Activated T-helper 17 cell treated with anti-CD3 and anti-CD28 coated beads, Interleukin-2, amount 50 U/mL, for 72 hours (primary cell): Measurements from ENCODE around the gene PIEZO2. TPM values are rescaled to one million over a fixed set of nuclear protein-coding genes. Genes with fewer than 3 reads are reported as not detected.

Experiments used
- ATAC-seq: fragments of 150-1000 bp; cut with Tn5 transposase; replicated peaks from 2 replicates; pipeline ENCODE4 v1.10.0; 2021; ENCODE audit warnings: mild to moderate bottlenecking, moderate library complexity
- H3K27ac Mint-ChIP-seq: one replicate; pipeline ENCODE4 v1.8.0; 2022; ENCODE audit warnings: mixed read lengths
- H3K27me3 Mint-ChIP-seq: one replicate; pipeline ENCODE4 v1.8.0; 2022; ENCODE audit warnings: mixed read lengths
- H3K36me3 Mint-ChIP-seq: one replicate; pipeline ENCODE4 v1.8.0; 2022; ENCODE audit warnings: low read depth, mild to moderate bottlenecking, mixed read lengths
- H3K4me1 Mint-ChIP-seq: one replicate; pipeline ENCODE4 v1.8.0; 2022; ENCODE audit warnings: mixed read lengths
- H3K4me3 Mint-ChIP-seq: one replicate; pipeline ENCODE4 v1.8.0; 2022; ENCODE audit warnings: mild to moderate bottlenecking, mixed read lengths
- H3K9me3 Mint-ChIP-seq: one replicate; pipeline ENCODE4 v1.8.0; 2022; ENCODE audit warnings: mixed read lengths
- total RNA-seq, 2 donors: library from RNA; stranded (reverse); gene quantifications; one replicate each; pipeline ENCODE4 v1.2.3, GENCODE V29; 2022

The PIEZO2 gene
- total RNA-seq, 2 donors from 2014 or later = not detected

DNA sequence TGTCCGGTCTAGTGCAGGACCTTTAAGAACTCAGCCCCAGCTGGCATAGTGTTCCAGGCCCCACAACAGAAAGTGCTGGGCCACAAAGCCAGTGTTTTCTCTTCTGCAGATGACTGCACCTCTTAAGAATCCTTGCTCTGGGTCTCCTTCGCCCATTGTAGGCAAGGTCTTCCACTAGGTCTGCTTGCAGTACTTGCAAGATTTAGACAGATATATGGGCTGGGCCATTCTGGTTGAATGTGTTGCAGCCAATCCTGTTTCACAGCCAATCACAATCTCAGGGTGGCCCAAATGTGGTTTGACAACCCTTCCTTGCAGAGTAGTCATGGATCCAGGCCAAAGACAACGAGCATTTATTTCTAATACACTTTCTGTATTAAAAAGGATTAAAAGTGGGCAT, 13.1 kb upstream of the PIEZO2 start:
- Mint-ChIP-seq H3K9me3 (no peaks in the 10 kb centered on the region), H3K4me3 (no peak overlapping the region), H3K4me1 (peaks cover 4% of the 10 kb centered on the region), H3K27ac (no peak overlapping the region), H3K36me3 (no peaks in the 10 kb centered on the region), H3K27me3 (peaks cover 12% of the 10 kb centered on the region)
- no peak for ATAC-seq

DNA sequence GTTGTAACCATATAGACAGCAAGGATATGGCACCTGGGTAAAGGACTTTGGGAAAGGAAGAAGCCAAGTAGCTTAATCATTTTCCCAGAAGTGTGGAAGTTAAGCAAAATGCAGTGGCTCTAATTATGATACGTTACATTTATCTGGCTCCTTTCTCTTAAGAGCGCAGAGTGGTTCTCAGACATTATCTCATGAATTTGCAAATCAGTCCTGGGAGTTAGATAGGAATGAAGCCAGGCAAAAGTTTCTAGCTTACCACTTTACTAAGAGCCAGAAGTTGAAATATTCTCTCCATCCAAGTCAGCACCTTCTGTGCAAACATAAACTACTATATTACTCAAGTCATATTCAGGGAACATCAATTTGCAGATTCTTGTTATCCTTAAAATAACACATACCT, 10.9 kb upstream of the PIEZO2 start:
- Mint-ChIP-seq H3K4me3 (no peak overlapping the region), H3K9me3 (no peaks in the 10 kb centered on the region), H3K36me3 (no peaks in the 10 kb centered on the region), H3K27me3 (peaks cover 12% of the 10 kb centered on the region), H3K4me1 (peaks cover 4% of the 10 kb centered on the region), H3K27ac (no peak overlapping the region)
- ATAC-seq = no peak

DNA sequence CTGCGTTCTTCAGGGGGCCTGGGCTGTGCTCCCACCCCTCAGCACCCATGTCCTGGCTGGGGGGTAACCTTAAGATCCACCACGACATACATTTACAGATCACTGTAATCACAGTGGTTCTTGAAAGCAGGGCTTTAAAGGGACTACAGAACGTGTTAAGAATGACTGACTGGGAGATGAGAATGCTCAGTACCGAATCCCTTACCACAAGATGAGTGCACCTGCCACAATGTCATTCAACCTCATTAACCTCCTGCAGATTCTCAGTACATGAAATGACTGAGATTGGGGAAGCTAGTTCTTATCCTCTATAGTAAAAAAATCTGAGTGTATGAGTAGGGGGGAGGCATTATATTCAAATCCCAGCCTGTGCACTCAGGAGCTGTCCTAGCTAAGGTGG, 10.5 kb upstream of the PIEZO2 start:
- peaks cover 11% of the 10 kb centered on the region for H3K27me3 Mint-ChIP-seq
- ATAC-seq = no peak
- no peaks in the 10 kb centered on the region for H3K9me3 Mint-ChIP-seq
- H3K36me3 Mint-ChIP-seq = no peaks in the 10 kb centered on the region
- no peak overlapping the region for H3K4me3 Mint-ChIP-seq
- H3K27ac Mint-ChIP-seq = no peak overlapping the region
- H3K4me1 Mint-ChIP-seq = peaks cover 4% of the 10 kb centered on the region

DNA sequence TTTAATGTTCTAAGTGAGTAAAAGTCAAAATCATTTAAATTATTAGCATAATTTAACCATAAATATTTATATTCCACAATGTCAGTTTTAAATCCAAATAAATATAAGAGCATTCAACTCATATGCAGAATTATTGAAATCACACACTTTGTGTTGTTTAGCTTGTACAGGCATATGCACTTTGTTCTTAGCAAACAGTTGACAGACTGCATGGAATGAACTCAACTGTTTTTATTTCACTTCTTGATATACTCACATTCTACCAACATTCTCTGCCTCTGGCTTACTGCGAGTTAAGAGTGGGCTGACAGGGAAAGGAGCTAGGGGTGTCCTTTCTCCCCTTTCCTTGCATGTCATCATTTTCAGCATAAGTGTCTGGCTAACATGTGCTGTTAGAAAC, 7.6 kb upstream of the PIEZO2 start:
- Mint-ChIP-seq H3K36me3 (no peaks in the 10 kb centered on the region), H3K9me3 (no peaks in the 10 kb centered on the region), H3K27ac (no peak overlapping the region), H3K4me3 (no peak overlapping the region), H3K27me3 (peaks cover 11% of the 10 kb centered on the region), H3K4me1 (no peaks in the 10 kb centered on the region)
- no peak for ATAC-seq

DNA sequence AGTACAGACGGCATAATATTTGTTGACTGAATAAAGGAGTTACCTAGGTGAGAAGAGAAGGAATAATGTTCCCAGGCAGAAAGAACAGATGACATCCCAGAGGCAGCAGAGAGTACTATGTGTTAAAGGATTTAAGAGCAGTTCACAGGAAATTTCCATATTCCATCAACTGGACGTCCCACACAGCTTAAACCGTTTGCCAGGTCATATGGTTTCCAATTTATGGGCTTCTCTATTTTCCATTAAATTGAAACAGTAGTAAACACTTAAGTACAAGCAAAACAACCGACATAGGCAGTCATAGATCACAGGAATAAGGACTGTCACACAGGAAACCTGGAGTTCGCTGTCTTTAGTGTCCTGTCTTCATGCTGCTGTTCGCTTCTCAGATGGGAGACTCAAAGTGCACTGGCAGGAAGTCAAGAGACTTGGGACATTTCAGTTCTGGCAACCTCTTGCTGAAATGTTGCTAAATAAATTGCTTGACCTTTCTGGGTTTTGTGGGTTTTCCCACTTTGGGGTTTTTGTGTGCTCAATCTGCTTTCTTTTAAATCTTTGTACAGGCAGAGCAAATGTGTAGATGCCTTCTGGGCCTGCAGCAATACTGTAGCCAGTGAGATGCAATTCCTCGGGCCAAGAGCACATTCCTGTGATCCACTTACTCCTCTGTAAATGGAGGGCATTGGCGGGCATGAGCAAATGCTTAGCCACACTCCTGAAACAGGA, 5.8 kb upstream of the PIEZO2 start:
- Mint-ChIP-seq H3K4me3 (no peak overlapping the region), H3K9me3 (no peaks in the 10 kb centered on the region), H3K27ac (no peak overlapping the region), H3K36me3 (no peaks in the 10 kb centered on the region), H3K4me1 (no peaks in the 10 kb centered on the region), H3K27me3 (peaks cover 19% of the 10 kb centered on the region)
- ATAC-seq = no peak

DNA sequence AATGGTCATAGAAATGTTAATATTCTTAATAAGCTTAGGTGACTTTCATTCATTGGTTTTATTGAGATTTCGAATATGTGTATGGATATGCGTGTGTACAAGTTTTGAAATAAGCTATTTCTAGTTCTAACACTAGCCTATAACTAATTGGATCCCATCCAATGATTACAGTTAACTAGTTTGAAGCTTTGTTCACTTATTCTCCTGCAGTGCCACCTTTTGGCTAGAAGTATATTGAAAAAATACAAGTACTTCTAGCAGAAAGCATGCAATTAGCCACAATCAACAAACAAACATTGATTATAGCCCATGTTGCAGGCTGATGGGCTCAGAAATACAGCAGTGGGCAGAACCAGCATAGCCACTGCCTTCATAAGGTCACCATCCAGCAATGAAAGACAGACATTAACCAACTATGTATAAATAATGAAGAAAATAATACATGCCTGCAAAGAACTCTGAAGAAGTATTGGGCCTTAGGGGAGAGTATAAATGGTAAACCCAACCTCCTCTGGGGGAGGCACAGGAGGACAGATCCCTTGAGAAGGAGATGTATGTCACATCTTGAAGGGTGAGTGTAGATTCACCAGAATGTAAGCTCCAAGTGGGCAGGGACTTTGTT, 5.1 kb upstream of the PIEZO2 start:
- Mint-ChIP-seq H3K9me3 (no peaks in the 10 kb centered on the region), H3K4me3 (no peak overlapping the region), H3K4me1 (no peaks in the 10 kb centered on the region), H3K36me3 (no peaks in the 10 kb centered on the region), H3K27me3 (peaks cover 22% of the 10 kb centered on the region), H3K27ac (no peak overlapping the region)
- no peak for ATAC-seq

DNA sequence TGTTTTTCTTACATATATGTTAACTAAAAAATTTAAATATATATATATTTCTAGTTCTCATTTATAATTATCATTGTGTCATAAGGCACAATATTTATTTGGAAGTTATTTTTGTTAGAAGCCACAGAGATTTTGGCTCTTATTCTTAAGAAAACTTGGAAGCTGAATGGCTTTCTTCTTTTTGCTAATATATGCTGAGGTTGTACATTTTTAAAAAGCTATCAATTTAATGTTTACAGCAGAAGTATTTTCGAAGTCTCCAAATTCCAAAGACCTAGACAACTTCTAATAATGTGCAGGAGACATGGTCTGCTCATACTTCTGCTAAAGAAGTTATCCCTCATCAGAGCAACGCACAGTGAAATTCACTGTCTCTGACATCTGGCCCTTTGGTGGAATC, 3.7 kb upstream of the PIEZO2 start:
- ATAC-seq = no peak
- Mint-ChIP-seq H3K4me3 (no peak overlapping the region), H3K27ac (no peak overlapping the region)

DNA sequence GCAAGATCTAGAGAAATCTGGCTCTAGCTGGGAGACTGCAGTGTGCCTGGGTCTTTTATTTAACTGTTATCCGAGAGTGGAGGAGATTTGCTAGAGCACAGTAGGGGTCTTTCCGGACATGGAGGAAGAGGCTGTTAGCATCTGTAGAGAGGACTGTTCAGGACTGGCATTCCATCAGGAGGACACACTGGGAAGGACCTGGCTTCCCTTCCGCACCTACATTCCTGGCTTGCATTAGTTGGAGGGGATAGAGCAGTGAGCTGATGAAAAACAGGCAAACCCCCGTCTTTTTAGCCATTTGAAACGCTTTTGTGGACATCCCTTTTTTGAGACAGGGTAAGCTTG, 874 bp upstream of the PIEZO2 start:
- H3K36me3 Mint-ChIP-seq = no peaks in the 10 kb centered on the region
- no peak for ATAC-seq
- no peaks in the 10 kb centered on the region for H3K4me1 Mint-ChIP-seq
- peaks cover 28% of the 10 kb centered on the region for H3K27me3 Mint-ChIP-seq
- H3K27ac Mint-ChIP-seq = no peak overlapping the region
- H3K9me3 Mint-ChIP-seq = no peaks in the 10 kb centered on the region
- H3K4me3 Mint-ChIP-seq = no peak overlapping the region

More for the DNA sequence above, 3.7 kb upstream of the PIEZO2 start:
- H3K4me1 Mint-ChIP-seq = no peaks in the 10 kb centered on the region
- H3K36me3 Mint-ChIP-seq = no peaks in the 10 kb centered on the region
- peaks cover 21% of the 10 kb centered on the region for H3K27me3 Mint-ChIP-seq
- no peaks in the 10 kb centered on the region for H3K9me3 Mint-ChIP-seq

DNA sequence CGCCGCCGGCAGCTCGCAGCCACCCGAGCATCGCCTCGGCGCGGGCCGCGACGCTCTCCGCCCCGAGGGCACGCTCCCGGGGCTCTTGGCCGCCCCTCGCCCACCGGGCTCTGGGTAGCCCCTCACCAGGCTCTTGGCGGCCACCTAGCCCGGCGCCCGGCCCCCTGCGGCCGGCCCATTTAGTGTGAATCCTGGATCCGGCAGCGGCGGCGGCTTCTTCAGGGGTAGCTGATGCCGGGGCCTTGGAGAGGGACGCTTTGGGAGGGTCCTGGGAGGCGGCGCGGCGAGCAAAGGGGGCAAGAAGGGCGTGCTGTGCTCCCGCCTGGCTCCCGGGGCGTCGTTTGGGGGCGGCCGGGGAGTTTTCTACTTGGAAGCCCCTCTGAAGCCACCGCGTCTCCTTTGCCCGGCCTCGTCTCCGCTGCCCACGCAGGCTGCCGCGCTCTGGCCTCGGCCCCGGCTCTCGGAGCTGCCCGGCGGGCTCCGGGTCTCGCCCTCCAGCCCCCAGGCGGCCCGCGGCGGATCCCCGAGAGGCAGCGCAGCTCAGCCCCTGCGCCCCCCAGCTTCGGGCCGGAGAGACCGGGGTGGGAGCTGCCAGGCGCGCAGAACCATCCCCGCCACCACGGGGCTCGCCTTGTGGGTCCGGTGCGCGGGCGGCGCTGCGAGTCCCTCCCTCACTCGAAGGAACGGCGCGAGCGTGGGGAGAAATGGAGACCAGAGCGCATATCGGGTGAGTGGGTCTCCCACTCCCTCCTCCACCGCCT, 509 bp downstream of the PIEZO2 start:
- Mint-ChIP-seq H3K4me3 (no peak overlapping the region), H3K27ac (no peak overlapping the region), H3K4me1 (no peaks in the 10 kb centered on the region), H3K27me3 (peaks cover 28% of the 10 kb centered on the region), H3K9me3 (no peaks in the 10 kb centered on the region), H3K36me3 (no peaks in the 10 kb centered on the region)
- ATAC-seq = no peak

DNA sequence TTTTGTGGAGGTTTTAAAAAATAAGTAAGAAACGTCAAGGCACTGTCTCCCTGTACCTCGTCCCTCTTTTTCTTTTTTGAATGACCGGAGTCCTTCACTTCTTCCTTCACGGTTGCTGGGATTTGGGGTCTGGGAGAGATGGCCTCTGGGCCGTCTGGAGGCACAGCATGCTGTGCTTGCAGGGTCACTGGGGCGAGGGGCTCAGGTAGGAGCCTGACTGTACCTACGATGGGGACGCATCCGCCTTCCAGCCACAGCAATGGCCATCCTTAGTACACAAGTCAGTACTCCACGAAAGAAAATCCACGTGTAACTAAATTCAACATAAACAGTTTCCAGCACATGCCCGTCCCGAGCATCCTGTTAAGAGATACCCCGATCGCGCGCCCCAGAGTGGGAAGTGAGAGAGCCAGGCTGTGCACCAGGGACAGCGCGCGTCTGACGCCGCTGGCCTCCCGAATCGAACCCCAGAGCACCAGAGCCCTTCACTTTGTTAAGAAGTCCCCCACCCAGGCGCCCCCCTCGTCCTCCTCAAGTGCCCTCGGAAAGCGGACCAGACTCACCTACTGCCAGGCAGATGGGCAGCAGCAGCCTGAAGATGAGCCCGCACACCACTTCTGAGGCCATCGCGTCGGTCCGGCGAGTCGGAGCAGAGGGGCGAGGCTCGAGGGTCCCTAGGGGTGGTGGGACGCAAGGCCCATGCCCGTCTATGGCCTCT, 1.2 kb downstream of the PIEZO2 start:
- H3K36me3 Mint-ChIP-seq = no peaks in the 10 kb centered on the region
- no peaks in the 10 kb centered on the region for H3K9me3 Mint-ChIP-seq
- no peaks in the 10 kb centered on the region for H3K4me1 Mint-ChIP-seq
- H3K4me3 Mint-ChIP-seq = no peak overlapping the region
- no peak for ATAC-seq
- no peak overlapping the region for H3K27ac Mint-ChIP-seq
- peaks cover 28% of the 10 kb centered on the region for H3K27me3 Mint-ChIP-seq

DNA sequence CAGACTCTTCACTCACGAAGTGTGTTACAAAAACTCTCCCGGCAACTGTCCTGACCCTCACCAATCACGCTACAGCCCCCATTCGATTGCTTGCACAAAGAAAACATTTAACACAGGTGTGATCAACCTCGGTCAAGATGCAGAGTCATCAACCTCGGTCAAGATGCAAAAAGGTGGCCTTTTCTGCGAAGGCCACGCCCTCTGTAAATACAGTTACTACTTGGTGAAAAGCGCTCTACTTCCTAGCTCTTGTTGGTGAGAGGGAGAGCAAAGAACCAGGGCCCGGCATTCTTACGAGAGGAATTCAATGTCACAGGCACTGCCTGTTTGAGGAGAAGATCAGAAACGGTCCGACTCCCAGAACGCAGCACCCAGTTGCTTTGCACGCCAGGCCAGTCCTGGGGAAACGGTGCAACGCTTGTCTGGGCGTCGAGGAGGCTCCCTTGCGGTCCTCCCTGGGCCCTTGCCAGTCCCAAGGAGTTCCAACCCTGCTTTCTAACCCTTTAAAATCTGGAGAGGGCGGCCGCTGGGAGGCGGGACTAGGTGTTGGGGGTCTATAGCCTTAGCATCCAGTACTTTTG, 1.9 kb downstream of the PIEZO2 start:
- Mint-ChIP-seq H3K27ac (no peak overlapping the region), H3K4me3 (no peak overlapping the region), H3K36me3 (no peaks in the 10 kb centered on the region), H3K4me1 (no peaks in the 10 kb centered on the region), H3K9me3 (no peaks in the 10 kb centered on the region), H3K27me3 (peaks cover 28% of the 10 kb centered on the region)
- no peak for ATAC-seq

DNA sequence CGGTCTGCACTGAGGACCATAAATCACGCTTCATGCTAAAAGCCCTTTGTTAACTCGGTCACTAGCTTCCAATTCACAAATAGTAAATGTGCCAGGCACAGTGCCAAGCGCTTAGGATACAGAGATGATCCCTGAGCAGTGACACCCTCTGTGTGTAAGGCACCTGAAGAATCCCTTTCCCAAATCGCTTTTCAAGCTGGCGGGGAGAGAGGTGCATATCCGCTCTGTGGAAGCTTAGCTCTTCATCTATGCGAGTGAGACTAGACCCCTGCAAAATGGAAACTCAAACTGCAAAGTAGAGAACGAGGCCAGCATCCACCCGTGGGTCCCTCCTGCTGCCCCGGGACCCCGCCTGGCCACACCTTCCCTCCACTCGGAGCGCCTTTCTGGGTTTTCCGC, 2.4 kb downstream of the PIEZO2 start:
- no peaks in the 10 kb centered on the region for H3K36me3 Mint-ChIP-seq
- H3K27ac Mint-ChIP-seq = no peak overlapping the region
- no peaks in the 10 kb centered on the region for H3K9me3 Mint-ChIP-seq
- no peak for ATAC-seq
- H3K4me1 Mint-ChIP-seq = no peaks in the 10 kb centered on the region
- no peak overlapping the region for H3K4me3 Mint-ChIP-seq
- H3K27me3 Mint-ChIP-seq = peaks cover 27% of the 10 kb centered on the region

DNA sequence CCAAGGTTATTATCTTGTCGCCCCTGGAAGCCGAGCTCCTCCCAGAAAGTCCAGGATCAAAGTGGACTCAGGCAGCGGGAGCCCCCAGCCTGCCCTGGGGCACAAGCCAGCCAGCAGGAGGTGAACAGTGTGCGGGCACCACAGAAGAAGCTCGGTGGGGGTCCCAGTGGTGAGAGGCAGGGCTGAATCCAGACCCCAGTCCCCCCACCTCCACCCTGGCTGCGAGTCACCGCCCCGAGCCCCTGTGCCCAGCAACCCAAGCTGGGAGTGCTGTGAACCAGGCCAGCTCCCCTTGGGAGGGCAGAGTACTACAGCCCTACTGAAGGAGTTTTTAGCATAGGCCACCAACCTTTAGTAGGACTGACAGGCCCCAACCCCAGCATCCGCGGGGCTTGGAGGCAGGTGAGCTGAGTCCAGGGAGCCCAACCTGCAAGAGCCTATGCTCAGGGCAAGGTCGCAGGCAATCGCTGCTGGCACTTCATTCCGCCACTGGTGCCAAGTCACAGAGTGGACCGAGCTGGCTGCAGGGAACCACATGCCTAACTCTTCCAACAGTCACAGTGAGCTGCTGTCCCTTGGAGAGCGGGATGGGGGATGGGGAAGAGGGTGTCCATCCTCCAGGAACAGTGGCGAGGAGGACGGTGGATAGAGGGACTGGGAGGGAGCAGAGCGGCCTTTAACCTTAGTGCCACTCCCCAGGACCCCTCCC, 3.0 kb downstream of the PIEZO2 start:
- Mint-ChIP-seq H3K36me3 (no peaks in the 10 kb centered on the region), H3K4me1 (no peaks in the 10 kb centered on the region), H3K27ac (no peak overlapping the region), H3K9me3 (no peaks in the 10 kb centered on the region), H3K4me3 (no peak overlapping the region), H3K27me3 (peaks cover 21% of the 10 kb centered on the region)
- no peak for ATAC-seq
